ENCODE measurements around the gene CLNK.

The CLNK gene

DNA sequence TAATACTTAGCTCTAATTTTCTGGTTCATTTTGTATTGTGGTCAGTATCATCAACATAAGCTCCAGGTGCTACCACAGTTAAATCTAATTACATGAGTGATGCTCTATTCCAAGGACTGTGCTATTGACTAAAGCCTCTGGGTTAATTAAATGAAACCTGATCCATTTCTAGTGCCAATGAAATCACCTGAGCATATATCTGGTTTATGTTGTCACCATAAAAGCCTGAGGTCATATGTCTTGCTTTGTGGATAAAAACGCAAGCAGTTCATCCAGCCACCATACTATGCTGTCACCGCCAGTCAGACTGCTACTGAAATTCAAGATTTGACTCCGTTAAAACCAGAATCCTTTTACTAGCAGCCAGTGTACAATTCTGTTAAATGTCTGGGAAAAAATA is 163.1 kb downstream of the CLNK start:
- DNase-seq (ENCODE audit: low read depth in 3 of 3) = no peak

DNA sequence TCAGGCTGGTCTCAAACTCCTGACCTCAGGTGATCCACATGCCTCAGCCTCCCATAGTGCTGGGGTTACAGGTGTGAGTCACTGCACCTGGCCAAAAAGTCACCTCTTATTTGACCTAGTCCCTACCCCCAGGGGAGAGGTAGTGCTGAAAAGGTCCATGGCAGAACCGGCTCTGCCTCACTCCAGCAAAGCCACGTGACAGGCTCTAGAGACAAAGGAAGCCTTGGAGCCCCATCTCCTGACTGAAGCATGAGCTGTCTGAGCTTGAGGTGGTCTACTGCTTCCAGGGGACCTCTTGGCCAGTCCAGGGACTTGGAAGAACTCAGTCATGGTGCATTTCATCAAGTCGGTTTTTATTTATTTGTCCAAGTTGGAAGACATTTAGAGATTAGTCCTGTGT is 174.8 kb downstream of the CLNK start:
- no peak for DNase-seq (ENCODE audit: low read depth in 3 of 3)

DNA sequence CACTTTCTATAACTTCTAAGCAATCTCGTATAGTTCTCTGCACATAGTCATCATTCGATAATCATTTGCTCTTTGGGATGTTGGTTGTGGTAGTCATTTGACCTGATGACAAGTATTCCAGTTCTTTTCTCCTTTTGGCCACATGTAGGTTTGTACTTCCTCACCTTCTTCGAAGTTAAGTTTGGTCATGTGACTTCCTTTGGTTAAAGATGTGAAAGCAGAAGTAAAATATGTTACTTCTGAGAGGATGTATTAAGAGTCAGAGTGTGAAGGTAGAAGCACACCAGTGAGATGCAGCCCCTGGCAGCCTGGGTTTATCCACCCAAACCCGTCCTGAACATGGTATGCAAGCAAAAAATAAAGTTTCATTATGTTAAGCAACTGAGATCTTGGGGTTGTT is 178.5 kb downstream of the CLNK start:
- DNase-seq (ENCODE audit: low read depth in 3 of 3) = no peak

DNA sequence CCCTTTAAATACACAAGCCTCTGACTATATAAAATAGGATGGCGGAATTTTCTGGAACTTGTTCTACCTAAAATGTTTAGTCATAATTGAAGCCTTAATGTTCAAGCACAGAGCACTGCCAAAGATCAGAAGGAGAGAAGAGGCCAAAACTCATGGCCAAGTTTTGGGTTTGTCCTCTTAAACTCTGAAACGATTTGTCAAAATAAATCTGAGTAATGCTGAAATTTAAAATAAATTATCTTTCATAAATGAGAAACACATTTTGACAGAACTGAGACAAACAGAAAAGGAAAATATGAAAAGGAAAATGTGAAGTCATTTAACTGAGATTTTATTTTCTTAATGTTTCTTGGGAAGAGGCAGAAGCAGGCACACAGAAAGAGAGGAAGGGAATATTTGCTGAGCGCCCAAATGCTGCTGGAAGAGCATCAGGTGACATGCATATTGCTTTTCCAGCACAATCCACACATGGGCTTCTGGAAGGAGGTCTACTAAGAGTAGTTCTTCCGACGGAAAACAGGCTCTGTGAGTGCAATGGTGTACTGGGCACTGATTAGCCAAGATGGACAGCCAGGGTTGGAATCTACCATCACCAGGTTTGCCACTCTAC is 179.9 kb downstream of the CLNK start:
- no peak for DNase-seq (ENCODE audit: low read depth in 3 of 3)

DNA sequence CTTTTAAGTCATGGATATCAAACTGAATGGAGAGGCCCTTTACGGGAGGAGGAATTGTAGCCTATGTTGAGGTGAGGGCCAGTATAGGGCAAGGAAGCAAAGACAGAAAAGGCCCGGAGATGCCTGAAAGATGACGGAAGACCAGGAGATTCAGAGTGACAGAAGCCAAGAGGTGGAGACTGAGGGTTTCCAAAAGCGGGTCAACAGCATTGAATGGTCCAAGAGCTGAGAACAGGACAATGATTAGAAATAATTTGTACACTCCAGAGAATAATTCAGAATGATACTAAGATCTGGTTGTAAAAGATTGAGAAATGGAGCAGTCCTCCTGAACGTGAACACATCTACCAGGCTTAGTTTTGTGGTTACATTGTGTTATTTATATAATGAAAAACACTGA is 181.9 kb downstream of the CLNK start:
- DNase-seq (ENCODE audit: low read depth in 3 of 3) = no peak

DNA sequence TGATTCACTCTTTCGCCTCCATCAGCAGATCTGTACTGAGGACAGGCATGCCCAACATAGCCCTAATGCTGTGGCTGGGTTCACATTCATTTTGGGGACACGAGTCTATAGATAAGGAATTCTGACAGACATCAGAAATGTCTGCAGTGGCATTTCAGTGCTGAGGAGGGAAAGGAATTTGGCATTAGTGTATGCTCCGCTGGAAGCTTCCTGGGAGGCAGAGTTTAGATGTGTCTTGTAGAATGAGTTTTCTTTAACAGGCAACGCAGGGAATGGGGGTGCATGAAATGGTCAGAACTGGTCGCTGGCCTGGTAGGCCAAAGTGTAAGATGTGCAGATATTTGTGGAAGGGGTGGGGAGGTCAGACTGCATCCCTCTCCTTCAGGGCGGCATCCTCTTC is 183.8 kb downstream of the CLNK start:
- DNase-seq (ENCODE audit: low read depth in 3 of 3) = no peak

DNA sequence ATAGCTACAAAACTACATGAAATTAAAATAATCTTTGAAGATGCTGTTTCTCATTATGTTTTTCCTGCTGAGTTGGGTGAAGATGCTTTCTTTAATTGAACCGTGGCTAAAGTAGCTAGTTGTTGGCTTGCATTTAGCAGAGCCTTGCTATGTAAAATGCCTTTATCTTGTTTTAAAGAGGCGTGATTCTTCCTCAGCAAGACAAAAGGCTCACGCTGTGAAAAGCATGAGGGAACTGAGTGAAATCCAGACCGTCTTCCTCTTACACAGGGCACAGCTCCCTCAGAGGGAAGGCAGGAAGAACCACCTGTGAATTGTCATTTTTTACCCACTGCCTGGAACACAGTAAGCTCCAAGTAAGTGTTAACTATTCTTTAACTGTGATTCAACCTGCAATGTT is 188.4 kb downstream of the CLNK start:
- no peak for DNase-seq (ENCODE audit: low read depth in 3 of 3)

DNA sequence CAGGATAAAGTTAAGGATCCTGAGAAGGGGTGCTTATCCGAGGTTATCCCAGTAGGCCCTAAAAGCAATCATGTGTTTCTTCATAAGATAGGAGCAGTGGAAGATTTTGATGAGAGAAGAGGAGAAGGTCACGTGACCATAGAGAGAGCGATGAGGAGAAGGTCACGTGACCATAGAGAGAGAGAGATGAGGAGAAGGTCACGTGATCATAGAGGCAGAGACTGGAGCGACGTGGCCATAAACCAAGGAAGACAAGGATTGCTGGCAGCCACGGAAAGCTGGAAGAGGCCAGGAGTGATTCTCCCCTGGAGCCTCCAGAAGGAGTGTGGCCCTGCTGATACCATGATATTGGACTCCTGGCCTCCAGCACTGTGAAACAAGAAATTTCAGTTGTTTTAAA is 188.9 kb downstream of the CLNK start:
- DNase-seq (ENCODE audit: low read depth in 3 of 3) = no peak

DNA sequence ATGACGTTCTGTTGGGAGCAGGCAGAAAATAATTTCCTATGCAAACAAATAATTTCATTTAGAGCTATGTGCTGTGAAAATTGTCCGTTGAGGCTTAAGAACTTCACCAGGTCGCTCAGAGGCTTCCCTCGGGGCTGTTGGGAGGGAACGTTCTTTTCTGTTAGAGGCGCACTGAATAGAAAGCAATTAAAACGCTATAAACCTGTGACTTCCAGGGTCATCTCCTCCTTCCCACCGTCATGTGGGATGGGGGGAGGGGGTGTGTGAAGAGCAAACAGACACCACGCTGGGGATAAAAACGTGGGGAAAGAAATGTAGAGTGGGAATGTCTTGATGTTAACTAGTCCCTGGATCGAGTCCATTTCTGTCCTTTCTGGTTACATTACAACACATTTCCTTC is 192.1 kb downstream of the CLNK start:
- DNase-seq (ENCODE audit: low read depth in 3 of 3) = no peak

DNA sequence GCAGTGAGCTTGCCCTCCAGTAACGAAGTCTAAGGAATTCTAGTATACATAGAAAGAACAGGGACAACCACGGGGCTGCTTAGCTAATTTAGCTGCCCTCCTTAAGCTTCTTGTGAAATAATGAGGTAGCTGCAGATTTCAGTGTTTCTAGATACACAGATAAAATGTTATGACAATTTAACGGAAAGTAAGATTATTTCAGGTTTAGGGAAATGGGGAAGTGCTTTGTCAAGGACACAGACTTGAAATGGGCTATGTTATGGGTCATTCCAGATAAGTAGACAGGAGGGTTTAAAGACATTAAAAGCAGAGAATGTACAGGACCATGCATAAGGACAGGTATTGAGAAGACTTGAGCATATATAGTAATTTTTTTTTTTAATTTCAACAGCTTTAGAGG is 193.2 kb downstream of the CLNK start:
- no peak for DNase-seq (ENCODE audit: low read depth in 3 of 3)

DNA sequence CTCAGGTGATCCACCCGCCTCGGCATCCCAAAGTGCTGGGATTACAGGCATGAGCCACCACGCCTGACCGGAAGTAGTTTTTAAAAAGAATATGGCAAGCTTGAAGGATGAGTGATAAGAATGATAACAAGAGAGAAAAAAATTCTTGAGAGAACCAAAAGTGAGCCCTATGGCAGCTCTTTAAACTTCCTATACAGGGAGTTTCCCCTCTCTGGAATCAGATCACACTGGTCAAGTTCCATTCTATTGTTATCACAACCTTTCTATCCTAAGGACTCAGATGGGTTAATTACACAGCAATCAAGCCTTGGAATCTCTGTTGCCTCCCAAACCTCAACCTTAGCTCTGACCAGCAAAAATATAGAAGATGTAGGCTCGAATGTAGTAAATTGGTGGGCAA is 193.6 kb downstream of the CLNK start:
- no peak for DNase-seq (ENCODE audit: low read depth in 3 of 3)

DNA sequence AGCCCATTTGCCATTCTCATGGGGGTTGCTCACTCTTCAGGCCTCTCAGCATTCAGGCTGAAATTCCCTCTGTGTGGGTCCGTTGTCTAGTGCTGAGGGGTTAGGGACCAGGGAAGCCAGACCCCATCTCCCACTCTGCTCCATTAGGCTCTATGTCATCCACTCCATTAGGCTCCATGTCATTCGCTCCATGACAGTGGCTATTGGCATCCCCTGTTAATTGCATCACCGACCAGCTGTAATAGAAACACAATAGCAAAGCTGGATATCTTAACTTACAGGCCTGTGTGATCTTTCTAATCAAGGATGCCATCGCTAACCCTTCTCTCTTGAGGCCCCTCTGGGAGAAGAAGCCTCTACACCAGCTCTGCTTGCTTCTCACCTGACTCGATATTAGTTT is 201.7 kb downstream of the CLNK start:
- no peak for DNase-seq (ENCODE audit: low read depth in 3 of 3)

DNA sequence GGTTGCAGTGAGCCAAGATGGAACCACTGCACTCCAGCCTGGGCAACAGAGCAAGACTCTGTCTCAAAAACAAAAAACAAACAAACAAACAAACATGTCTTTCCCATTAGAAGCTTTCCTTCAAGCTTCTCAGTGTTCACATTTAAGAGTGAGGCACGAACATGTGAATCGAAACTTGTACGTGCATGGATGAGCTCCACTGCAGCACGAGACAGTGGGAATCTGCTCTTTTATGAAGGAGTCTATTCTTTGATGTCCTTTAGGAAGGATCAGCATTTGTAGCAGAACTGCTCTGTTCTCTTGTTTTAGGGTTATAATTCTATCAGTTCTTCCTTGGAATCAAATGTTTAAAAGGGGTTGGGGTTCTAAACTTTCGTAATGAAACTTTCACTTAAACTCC is 204.0 kb downstream of the CLNK start:
- no peak for DNase-seq (ENCODE audit: low read depth in 3 of 3)

DNA sequence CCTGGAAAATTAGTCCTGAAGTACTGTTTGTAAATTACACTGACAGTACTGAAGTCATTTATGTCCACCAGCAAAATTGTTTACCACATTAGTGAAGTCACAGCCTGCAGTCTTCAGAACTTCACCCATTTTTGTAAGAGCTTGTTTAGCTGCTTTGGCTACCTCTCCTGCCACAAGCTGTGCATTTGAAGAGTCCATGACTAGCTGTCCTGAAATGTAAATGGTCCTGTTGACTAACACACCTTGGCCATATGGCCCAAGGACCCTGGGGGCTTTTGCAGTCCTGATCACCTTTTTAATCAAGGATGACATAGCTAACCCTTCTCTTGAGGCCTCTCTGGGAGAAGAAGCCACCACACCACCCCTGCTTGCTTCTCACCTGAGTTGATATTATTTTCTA is 205.9 kb downstream of the CLNK start:
- no peak for DNase-seq (ENCODE audit: low read depth in 3 of 3)

DNA sequence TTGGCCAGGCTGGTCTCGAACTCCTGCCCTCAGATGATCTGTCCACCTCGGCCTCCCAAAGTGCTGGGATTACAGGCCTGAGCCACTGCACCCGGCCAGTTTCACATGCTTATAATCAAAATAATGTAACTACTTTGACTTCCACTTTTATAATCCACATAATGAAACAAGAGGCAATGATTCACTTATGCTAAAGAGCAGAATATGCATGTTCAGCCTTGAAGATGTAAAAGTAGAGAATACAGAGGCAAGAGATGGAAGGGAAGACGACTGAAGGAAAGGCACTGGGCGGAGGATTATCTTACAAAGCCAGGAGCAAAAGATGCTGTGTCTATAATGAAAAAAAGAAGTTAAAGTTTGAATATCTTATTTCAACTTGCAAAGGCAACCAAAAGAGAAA is 214.1 kb downstream of the CLNK start:
- DNase-seq (ENCODE audit: low read depth in 3 of 3) = no peak

DNA sequence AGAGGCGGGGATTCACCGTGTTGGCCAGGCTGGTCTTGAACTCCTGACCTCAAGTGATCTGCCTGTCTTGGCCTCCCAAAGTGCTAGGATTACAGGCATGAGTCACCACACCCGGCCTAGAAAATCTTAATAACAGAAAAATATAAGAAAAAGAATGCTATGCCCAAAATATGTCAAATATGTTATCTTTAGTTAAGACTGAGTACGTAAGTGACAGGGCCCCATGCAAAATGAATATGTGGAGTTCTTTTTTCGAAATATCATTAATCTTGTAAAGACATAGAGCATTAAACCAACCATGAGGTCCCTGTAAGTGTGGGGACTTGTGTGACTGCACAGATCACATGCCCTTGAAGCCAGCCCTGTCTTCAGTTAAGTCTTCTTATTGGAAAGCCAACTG is 218.4 kb downstream of the CLNK start:
- no peak for DNase-seq (ENCODE audit: low read depth in 3 of 3)

DNA sequence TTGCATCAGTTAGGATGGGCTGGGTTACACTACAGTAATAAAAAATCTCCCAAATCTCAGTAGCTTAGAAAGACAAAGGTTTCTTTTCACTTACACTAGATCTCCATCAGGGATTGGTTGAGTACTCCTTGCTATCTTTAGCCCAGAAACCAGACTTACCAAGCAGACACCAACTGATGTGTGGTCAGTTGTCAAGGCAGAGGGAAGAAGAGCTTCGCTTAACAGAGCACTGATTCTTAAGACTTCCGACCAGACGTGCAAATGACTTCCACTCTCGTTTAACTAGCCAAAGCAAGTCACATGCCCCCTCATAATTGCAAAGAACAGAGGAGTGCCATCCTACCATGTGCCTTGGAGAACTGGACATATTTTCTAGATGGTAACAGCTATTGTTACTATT is 221.7 kb downstream of the CLNK start:
- no peak for DNase-seq (ENCODE audit: low read depth in 3 of 3)

DNA sequence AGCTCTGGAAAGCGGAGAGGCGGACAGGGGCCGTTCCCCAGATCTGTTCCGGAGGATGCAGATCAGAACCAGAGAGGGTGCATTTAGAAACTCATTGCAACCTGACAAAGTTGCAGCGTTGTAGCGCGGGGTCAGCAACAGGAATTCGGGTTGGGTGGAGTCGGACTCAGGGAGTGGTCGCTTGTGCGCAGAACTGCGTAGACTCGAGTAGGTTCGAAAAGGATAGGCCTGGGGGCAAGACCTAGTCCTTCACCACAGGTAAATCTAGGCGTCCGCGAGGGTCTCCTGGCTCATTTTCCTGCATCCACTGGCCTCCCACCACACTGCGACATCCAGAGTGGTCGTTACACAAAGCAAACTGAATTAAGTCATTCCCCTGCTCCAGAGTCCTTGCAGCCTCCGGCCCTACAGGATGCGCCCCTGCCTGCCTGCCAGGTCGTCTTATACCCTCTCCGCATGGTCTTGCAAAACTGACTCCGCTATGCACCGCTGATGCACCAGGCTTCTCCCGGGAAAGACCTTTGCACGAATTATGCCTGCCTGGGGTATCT is 222.6 kb downstream of the CLNK start:
- DNase-seq (ENCODE audit: low read depth in 3 of 3) = no peak

DNA sequence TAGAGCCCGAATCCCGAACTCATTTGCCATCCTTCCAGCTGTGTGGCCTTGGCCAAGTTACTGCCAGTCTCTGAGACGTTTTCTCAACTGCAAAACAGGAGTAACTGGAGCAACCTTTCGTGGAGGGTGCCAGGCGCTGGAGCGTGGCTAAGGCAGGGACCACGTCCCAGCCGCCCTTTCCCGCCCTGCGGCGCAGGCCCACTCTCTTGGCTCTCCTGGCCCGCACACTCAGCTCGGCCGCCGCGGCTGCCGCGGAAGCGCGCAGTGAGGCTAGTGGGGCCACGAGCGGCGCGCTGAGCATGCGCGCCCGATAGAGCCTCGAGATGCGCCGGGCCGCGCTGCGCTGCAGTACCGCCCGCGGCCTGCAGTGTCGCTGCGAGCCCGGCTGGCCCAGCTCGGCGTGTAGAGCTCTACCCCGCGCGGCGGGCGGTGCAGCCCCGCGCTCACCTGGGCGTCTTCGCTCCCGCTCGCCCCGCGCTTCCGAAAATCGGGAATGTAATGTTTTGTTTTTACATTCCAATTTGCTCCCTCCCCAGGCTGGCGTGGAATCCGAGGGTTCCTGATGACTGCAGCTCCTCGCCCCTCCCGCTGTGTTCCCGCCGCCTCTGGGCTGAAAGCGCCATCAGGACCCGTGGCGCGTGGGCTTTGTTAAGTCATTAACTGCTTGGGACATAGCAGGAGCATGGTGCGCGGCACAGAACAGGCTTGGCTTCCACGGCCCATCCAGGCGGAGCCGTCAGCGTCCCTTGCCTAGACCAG is 223.3 kb downstream of the CLNK start:
- DNase-seq (ENCODE audit: low read depth in 3 of 3) = peak in 2 of 3 experiments; percentile 48 to 64

DNA sequence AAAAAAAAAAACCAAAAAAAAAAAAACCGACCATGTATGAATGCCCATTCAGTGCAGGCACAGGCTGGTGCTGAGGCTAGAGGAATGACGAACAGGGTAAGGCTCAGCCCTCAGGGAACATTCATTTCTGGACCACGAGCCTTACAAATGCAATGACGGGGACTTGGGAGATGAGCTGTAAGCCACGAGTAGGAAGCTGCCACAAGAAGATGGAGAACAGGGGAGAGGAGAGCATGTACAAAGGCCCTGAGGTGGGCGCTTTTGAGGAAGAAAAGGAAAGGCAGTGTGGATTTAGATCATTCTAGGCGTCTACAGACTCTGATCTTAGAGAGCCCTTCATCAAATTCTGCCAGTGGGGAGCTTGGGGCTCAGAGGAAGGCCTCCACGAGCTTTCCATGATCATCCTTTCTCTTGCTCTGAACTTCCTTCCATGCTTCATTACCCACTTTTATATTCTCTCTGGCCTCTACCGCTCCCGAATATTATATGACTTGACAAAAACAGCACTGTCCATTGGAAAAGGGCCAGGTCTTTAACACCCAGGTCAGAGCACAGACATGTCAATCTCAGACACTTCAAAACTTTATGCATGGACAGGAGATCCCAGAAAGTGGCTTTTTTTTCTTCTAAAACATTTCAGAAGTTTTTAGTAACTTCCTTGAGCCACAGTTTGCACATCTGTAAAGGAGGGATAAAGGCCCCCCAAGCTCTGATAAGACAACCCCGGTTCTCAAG is 224.1 kb downstream of the CLNK start:
- peak in 1 of 3 experiments; percentile 24 for DNase-seq (ENCODE audit: low read depth in 3 of 3)

DNA sequence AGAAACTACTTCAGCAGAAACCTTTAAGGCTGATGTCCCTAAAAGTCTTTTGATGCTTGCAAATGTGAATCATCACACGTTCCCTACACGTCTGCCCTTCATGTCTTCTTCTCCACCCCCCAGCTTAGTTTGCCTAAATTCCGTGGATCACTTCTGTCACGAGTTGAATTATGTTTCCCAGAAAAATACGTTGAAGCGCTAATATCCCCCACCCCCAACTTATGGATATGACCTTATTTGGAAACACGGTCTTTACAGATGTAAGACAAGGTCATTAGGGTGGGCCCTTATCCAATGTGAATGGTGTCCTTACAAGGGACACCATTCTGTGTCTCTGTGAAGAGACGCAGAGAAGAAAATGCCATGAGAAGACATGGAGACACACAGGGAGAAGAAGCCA is 225.3 kb downstream of the CLNK start:
- no peak for DNase-seq (ENCODE audit: low read depth in 3 of 3)

DNA sequence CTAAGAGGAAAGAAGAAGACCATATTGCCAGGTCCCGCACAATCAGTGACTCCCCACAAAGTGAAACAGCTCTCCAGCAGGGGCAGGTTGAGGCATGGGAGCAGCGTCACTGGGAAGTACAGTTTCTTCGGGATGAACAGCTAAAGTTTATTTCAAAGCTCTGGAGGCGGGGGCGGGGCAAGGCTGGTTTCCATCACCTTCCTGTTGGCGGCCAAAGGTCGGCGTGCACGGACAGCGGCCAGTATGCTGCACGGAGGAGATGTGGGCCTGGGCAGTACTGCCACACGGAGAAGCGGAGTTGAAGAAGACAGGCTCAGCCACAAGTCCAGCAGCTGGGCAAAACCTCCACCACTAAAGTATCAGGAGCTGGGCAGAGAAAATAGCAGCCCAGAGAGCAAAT is 226.4 kb downstream of the CLNK start:
- no peak for DNase-seq (ENCODE audit: low read depth in 3 of 3)

DNA sequence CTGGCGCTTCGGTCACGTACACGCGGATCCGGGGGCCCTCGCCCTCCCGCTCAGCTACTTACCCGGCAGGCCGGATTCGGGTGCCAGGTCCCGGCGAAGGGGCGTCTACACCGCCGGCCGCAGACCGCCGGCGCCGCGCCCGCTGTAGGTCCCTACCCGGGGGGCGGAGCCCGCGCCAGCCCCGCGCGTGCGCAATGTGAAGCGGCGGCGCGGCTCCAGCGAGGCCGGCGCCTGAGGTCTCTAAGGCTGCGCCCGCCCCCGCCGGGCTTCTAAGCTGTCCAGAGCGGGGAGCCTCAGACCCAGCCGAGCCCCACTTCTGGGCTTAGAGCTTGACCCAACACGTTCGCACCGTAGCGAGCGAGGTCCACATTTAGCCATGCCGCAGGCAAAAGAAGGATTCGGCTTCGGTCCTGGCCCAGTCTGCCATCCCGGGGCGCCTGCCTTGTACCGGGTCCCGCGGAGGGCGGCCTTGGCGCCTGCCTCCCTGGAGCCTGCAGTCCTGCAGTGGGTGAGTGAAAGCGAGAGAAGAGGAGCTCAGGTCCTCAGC is 227.2 kb downstream of the CLNK start, which contains the start of gene ZNF518B:
ZNF518B (minus strand) TSS at position 172 of the 547 bp plus-strand sequence. CDS start 11,098 bp downstream, outside the sequence.
- peak; percentile 50 to 72 (median 56) for DNase-seq (ENCODE audit: low read depth in 3 of 3)
